NT2/D1 (cell line): ENCODE results near the gene PCED1B.

Source experiments
- SUZ12 ChIP-seq: IDR thresholded peaks from 2 replicates; pipeline ENCODE4 v1.6.1; 2011; ENCODE audit not compliant: insufficient read length, insufficient read depth; ENCODE audit errors: extremely low read depth
- YY1 ChIP-seq: IDR thresholded peaks from 2 replicates; pipeline ENCODE4 v1.6.1; 2011; ENCODE audit not compliant: insufficient read length, insufficient read depth

DNA sequence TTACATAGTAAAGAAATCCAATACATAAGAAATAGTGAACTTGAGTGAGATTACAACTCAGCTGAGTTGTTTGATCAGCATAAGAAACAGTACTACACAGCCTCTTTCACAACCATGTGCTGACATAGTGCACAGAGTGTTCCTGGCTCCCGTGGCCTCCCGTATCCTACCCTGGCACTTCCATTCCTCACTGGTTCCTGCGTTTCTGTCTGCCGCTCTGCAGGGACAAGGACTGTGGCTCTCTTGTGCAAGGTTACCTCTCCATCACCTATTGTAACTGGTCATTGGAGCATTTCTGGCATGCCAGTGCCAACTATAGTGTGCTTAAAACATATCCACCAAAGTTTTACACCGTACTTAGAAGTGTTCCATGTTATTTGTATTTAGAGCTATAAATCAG, 46.3 kb upstream of the PCED1B start:
- TF ChIP-seq YY1 (no peak), SUZ12 (no peak)
